K562 (cell line): Measurements from ENCODE around the gene SRPRA.

Experiments
- IRF1 ChIP-seq: sonication (generic); formaldehyde crosslinking; IDR thresholded peaks from 2 replicates; pipeline ENCODE4 v1.8.0; 2022; ENCODE audit warnings: missing genetic modification reagents, mild to moderate bottlenecking, borderline replicate concordance
- MAX ChIP-seq: sonication (generic); formaldehyde crosslinking; IDR thresholded peaks from 2 replicates; pipeline ENCODE4 v1.9.0; 2022; ENCODE audit warnings: mild to moderate bottlenecking, missing genetic modification reagents
- TAF1 ChIP-seq: IDR thresholded peaks from 2 replicates; pipeline ENCODE4 v1.6.1; 2011; ENCODE audit warnings: mild to moderate bottlenecking, low read length, moderate library complexity; ENCODE audit not compliant: insufficient read depth, control insufficient read depth, severe bottlenecking; ENCODE audit errors: extremely low read depth
- ZNF507 ChIP-seq: conservative IDR thresholded peaks from 2 replicates; pipeline ENCODE4 v1.6.1; 2017; ENCODE audit warnings: missing genetic modification characterization, missing compliant biosample characterization

- TF ChIP-seq TAF1, result no peak
- no peak for TF ChIP-seq MAX (CRISPR knock-in tag)
- TF ChIP-seq IRF1 (CRISPR knock-in tag), result no peak
- TF ChIP-seq ZNF507 (tag), result no peak
Measured at GRCh38 chr11:126254819-126255218, 13.9 kb downstream of the SRPRA start.
